GM12891 (cell line): ENCODE measurements around the gene ERBB2.

Source experiments
- DNase-seq: peaks from one replicate; pipeline ENCODE4 v3.0.0; 2011; ENCODE audit warnings: low spot score; ENCODE audit not compliant: insufficient read length
- FAIRE-seq: peaks from 2 replicates; lab custom pipeline; 2011; peaks lifted over from hg19 to GRCh38; lab: Jason Lieb, UNC
- PAX5 ChIP-seq: IDR thresholded peaks from 2 replicates; pipeline ENCODE4 v1.6.1; 2011; ENCODE audit warnings: low read length, moderate library complexity, mild to moderate bottlenecking; ENCODE audit not compliant: insufficient read depth, severe bottlenecking
- POLR2A ChIP-seq: IDR thresholded peaks from 2 replicates; pipeline ENCODE4 v1.6.1; 2011; ENCODE audit warnings: low read depth, low read length, control low read depth
- POLR2AphosphoS5 ChIP-seq: IDR thresholded peaks from 2 replicates; pipeline ENCODE4 v1.6.1; 2011; ENCODE audit warnings: low read depth, low read length, control low read depth
- POU2F2 ChIP-seq: IDR thresholded peaks from 2 replicates; pipeline ENCODE4 v1.6.1; 2011; ENCODE audit warnings: low read depth, mild to moderate bottlenecking, control low read depth, low read length, moderate library complexity
- SPI1 ChIP-seq: IDR thresholded peaks from 2 replicates; pipeline ENCODE4 v1.6.1; 2011; ENCODE audit warnings: low read depth, low read length, control low read depth
- TAF1 ChIP-seq: IDR thresholded peaks from 2 replicates; pipeline ENCODE4 v1.6.1; 2011; ENCODE audit warnings: low read depth, low read length, control low read depth

The ERBB2 gene

DNA sequence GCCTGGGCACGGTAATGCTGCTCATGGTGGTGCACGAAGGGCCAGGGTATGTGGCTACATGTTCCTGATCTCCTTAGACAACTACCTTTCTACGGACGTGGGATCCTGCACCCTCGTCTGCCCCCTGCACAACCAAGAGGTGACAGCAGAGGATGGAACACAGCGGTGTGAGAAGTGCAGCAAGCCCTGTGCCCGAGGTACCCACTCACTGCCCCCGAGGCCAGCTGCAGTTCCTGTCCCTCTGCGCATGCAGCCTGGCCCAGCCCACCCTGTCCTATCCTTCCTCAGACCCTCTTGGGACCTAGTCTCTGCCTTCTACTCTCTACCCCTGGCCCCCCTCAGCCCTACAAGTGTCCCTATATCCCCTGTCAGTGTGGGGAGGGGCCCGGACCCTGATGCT lies 12.0 kb downstream of the ERBB2 start:
- DNase-seq (no peak), FAIRE-seq (no peak)
- TF ChIP-seq PAX5 = no peak
- TF ChIP-seq SPI1 = no peak
- no peak for TF ChIP-seq POU2F2
- no peak for TF ChIP-seq POLR2AphosphoS5
- TF ChIP-seq TAF1 = no peak
- TF ChIP-seq POLR2A = no peak

DNA sequence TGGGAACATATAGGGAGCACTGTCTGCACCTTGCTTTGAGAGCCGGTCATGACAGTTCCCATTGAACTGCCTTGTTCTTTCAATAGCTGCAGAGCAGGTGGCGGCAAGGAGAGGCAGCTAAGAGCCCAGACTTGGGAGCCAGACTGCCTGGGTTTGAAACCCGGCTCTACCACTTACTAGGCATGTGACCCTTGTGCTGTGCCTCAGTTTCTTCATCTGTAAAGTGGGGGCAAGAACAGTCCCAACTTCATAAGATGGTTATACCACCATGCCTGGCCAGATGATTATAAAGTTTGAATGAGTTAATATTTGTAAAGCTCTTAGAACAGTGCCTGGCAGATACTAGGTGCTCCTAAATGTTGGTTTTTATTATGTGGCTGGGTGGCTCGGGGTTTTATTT lies 14.4 kb downstream of the ERBB2 start:
- FAIRE-seq (no peak), DNase-seq (no peak)
- TF ChIP-seq PAX5 = no peak
- no peak for TF ChIP-seq POU2F2
- no peak for TF ChIP-seq POLR2A
- no peak for TF ChIP-seq SPI1
- no peak for TF ChIP-seq POLR2AphosphoS5
- no peak for TF ChIP-seq TAF1

DNA sequence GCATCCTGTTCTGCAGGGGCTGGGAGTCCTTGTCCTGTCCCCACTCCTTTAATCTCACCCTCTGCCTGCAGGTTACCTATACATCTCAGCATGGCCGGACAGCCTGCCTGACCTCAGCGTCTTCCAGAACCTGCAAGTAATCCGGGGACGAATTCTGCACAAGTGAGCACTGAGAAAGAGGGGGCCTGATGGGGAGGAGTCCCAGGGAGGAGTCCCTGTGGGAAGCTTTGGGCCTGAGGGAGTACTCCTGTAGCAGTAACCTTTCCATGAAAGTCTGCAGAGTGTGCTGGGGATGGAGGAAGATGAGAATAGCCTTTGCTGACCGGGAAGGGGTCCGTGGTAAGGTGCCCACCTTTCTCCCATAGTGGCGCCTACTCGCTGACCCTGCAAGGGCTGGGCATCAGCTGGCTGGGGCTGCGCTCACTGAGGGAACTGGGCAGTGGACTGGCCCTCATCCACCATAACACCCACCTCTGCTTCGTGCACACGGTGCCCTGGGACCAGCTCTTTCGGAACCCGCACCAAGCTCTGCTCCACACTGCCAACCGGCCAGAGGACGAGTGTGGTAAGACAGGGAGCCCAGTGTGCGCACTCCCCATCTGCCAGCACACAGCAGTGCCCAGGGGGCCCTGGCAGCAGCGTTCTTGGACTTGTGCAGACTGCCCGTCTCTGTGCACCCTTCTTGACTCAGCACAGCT lies 15.7 kb downstream of the ERBB2 start:
- FAIRE-seq (no peak), DNase-seq (no peak)
- TF ChIP-seq SPI1 (no peak), POLR2AphosphoS5 (no peak), PAX5 (no peak), POU2F2 (no peak), POLR2A (no peak), TAF1 (no peak)

DNA sequence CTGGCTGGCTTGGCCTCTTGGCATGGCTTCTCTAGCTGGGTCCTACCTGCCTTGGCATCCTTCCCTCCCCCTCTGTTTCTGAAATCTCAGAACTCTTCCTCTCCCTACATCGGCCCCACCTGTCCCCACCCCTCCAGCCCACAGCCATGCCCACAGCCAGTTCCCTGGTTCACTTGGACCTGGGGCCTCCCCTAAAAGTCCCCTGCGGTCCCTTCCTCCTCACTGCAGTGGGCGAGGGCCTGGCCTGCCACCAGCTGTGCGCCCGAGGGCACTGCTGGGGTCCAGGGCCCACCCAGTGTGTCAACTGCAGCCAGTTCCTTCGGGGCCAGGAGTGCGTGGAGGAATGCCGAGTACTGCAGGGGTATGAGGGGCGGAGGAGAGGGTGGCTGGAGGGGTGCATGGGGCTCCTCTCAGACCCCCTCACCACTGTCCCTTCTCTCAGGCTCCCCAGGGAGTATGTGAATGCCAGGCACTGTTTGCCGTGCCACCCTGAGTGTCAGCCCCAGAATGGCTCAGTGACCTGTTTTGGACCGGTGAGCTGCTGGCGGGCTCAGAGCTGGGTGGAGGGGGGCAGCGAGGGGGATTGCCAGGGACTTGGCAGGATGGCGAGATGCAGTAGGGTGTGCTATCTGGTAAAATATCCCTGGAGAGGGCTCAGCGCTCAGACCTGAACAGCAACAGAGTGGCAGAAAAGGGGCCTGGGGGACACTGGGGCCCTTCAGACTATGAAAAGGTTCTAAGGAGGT lies 16.4 kb downstream of the ERBB2 start:
- no peak for DNase-seq
- TF ChIP-seq SPI1 (no peak), TAF1 (no peak), PAX5 (no peak), POU2F2 (no peak), POLR2A (no peak), POLR2AphosphoS5 (no peak)
- FAIRE-seq = no peak

DNA sequence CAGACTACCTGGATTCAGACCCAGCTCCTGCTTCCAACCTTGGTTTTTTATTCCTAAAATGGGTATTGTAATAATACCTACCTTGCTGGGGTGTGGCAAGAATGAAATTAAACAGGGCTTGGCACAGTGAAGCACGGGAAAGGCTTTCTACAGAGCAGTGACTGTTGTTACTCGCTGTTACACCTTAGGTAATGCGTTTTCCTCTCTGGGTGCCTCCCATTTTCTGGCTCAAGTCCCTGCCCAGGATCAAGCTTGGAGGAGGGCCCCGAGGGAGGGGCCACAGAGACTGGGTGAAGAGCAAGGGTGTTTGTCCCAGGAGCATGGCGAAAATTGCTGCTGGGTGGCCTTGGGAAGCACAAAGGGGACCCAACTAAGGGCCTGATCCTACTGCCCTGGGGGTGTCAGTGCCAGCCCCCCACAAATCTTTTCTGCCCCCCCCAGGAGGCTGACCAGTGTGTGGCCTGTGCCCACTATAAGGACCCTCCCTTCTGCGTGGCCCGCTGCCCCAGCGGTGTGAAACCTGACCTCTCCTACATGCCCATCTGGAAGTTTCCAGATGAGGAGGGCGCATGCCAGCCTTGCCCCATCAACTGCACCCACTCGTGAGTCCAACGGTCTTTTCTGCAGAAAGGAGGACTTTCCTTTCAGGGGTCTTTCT lies 17.1 kb downstream of the ERBB2 start:
- TF ChIP-seq PAX5 (no peak), SPI1 (no peak), POLR2AphosphoS5 (no peak), TAF1 (no peak), POLR2A (no peak), POU2F2 (no peak)

DNA sequence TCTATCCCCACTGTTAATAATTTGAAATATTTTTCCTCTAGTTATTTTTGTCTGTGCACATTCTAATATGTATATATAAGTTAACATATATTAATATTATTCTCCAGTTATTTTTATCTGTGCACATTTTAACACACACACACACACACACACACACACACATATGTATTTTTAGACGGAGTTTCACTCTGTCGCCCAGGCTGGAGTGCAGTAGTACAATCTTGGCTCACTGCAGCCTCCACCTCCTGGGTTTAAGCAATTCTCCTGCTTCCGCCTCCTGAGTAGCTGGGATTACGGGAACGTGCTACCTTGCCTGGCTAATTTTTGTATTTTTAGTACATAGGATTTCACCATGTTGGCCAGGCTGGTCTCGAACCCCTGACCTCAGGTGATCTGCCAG lies 17.8 kb downstream of the ERBB2 start:
- DNase-seq (no peak), FAIRE-seq (no peak)
- TF ChIP-seq POU2F2 = no peak
- no peak for TF ChIP-seq POLR2AphosphoS5
- TF ChIP-seq SPI1 = no peak
- no peak for TF ChIP-seq PAX5
- no peak for TF ChIP-seq TAF1
- TF ChIP-seq POLR2A = no peak

More for the DNA sequence above, 17.1 kb downstream of the ERBB2 start:
- DNase-seq (no peak), FAIRE-seq (no peak)

DNA sequence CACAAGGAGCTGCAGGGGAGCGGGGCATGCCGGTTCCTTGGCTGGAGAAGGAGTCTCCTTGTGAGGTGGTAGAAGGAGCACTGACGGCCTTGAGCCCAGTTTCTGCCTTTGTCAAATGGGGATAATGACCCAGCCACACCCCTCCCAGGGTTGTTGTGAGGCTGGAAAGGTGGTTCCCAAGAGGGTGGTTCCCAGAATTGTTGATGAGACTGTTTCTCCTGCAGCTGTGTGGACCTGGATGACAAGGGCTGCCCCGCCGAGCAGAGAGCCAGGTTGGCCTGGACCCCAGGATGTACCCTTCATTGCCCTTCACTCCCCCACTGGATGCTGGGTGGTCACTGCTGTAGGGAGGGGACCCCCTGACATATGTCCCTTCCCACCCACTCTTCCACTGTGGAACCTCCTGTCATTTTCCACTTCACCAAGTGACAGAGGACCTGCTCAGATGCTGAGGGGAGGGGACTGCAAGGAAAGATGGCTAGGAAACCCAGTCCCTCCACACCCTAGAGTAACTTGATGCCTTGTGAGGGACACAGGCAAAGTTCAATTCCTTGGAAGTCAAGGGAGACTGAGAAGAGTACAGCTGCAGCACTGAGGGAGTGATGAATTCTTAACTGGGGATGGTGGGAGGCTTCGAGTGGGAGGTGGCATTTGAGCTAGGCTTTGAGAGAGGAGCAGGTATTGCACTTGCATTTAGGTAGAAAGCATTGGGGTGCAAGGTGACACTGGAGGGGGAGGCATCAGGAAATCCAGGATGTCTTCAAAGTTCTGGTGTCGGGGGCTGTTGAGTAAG lies 19.9 kb downstream of the ERBB2 start:
- DNase-seq = no peak
- TF ChIP-seq POLR2A = no peak
- FAIRE-seq = no peak

DNA sequence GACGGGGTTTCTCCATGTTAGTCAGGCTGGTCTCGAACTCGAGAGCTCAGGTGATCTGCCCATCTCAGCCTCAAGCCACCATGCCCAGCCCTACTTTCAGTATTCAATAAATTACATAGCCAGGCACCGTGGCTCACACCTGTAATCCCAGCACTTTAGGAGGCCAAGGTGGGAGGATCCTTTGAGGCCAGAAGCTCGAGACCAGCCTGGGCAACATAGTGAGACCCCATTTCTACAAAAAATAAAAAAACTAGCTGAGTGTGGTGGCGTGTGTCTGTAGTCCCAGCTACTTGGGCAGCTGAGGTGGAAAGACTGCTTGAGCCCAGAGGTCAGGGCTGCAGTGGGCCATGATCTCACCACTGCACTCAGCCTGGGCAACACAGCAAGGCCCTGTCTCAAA lies 22.2 kb downstream of the ERBB2 start:
- TF ChIP-seq PAX5 (no peak), POLR2A (no peak)
- DNase-seq = no peak
- FAIRE-seq = no peak
